HepG2 (cell line): ENCODE measurements around the gene HAT1. TPM values are rescaled to one million over a fixed set of nuclear protein-coding genes. Genes with fewer than 3 reads are reported as not detected.

Experiments used
- AKAP8 ChIP-seq: sonication (generic); formaldehyde crosslinking; IDR thresholded peaks from 2 replicates; pipeline ENCODE4 v1.5.1; 2020; ENCODE audit warnings: mild to moderate bottlenecking, missing genetic modification reagents
- BORCS8-MEF2B ChIP-seq: sonication (generic); formaldehyde crosslinking; IDR thresholded peaks from 2 replicates; pipeline ENCODE4 v1.8.0; 2022; ENCODE audit warnings: mild to moderate bottlenecking, missing genetic modification reagents
- ELF3 ChIP-seq: IDR thresholded peaks from 2 replicates; pipeline ENCODE4 v1.6.1; 2016; ENCODE audit warnings: missing genetic modification reagents, missing compliant biosample characterization
- FOXC1 ChIP-seq: sonication (generic); formaldehyde crosslinking; IDR thresholded peaks from 2 replicates; pipeline ENCODE4 v1.8.0; 2022; ENCODE audit warnings: mild to moderate bottlenecking, missing genetic modification reagents, borderline replicate concordance
- FOXM1 ChIP-seq: sonication (generic); formaldehyde crosslinking; IDR thresholded peaks from 2 replicates; pipeline ENCODE4 v1.5.0; 2020; ENCODE audit warnings: missing genetic modification reagents
- LCORL ChIP-seq, 2 experiments: fragments of 450-650 bp in 1 of 2; sonication (generic) in 1 of 2; formaldehyde crosslinking in 1 of 2; IDR thresholded peaks; 2 replicates each; pipeline versions ENCODE4 v1.5.0 to v1.6.1; 2017 to 2020; ENCODE audit warnings: antibody characterized with exemption in 1 of 2, missing genetic modification reagents in 1 of 2
- MED1 ChIP-seq: sonication (generic); formaldehyde crosslinking; IDR thresholded peaks from 2 replicates; pipeline ENCODE4 v1.4.0; 2020; ENCODE audit warnings: missing genetic modification reagents
- MYC ChIP-seq: sonication (generic); formaldehyde crosslinking; IDR thresholded peaks from 2 replicates; pipeline ENCODE4 v1.9.0; 2021; ENCODE audit warnings: missing genetic modification reagents, borderline replicate concordance
- NR2F6 ChIP-seq, 2 experiments: IDR thresholded peaks; 2 replicates each; pipeline ENCODE4 v1.6.1; 2016; ENCODE audit warnings: antibody characterized with exemption in 1 of 2, mild to moderate bottlenecking in 1 of 2
- PAF1 ChIP-seq: IDR thresholded peaks from 2 replicates; pipeline ENCODE4 v1.6.1; 2016; ENCODE audit warnings: missing genetic modification reagents, missing compliant biosample characterization
- PPARG ChIP-seq: conservative IDR thresholded peaks from 2 replicates; pipeline ENCODE4 v1.6.1; 2016; ENCODE audit warnings: missing biosample characterization, missing genetic modification reagents
- RXRA ChIP-seq: sonication (generic); formaldehyde crosslinking; IDR thresholded peaks from 2 replicates; pipeline ENCODE4 v1.5.1; 2020; ENCODE audit warnings: missing genetic modification reagents
- SAP130 ChIP-seq: IDR thresholded peaks from 2 replicates; pipeline ENCODE4 v1.6.1; 2016; ENCODE audit warnings: low read depth
- SMAD9 ChIP-seq: sonication (generic); formaldehyde crosslinking; IDR thresholded peaks from 2 replicates; pipeline ENCODE4 v1.5.1; 2020; ENCODE audit warnings: mild to moderate bottlenecking, missing genetic modification reagents
- SOX5 ChIP-seq: IDR thresholded peaks from 2 replicates; pipeline ENCODE4 v1.6.1; 2016; ENCODE audit warnings: borderline replicate concordance
- SRSF9 ChIP-seq: fragments of 200-400 bp; formaldehyde crosslinking; IDR thresholded peaks from 2 replicates; pipeline ENCODE4 v1.6.1; 2018; ENCODE audit warnings: borderline replicate concordance, mild to moderate bottlenecking, low read depth, low read length; ENCODE audit not compliant: insufficient read depth, poor library complexity, severe bottlenecking
- STAT5B ChIP-seq: sonication (generic); formaldehyde crosslinking; IDR thresholded peaks from 2 replicates; pipeline ENCODE4 v1.4.0; 2020; ENCODE audit warnings: missing genetic modification reagents
- ZKSCAN8 ChIP-seq: IDR thresholded peaks from 2 replicates; pipeline ENCODE4 v1.6.1; 2016; ENCODE audit warnings: borderline replicate concordance, missing genetic modification reagents, missing compliant biosample characterization
- ZNF335 ChIP-seq: sonication (generic); formaldehyde crosslinking; IDR thresholded peaks from 2 replicates; pipeline ENCODE4 v1.4.0; 2020; ENCODE audit warnings: missing genetic modification reagents
- ZNF782 ChIP-seq: sonication (generic); formaldehyde crosslinking; IDR thresholded peaks from 2 replicates; pipeline ENCODE4 v1.4.0; 2020; ENCODE audit warnings: missing genetic modification reagents, mild to moderate bottlenecking, borderline replicate concordance
- ZNF878 ChIP-seq: sonication (generic); formaldehyde crosslinking; IDR thresholded peaks from 2 replicates; pipeline ENCODE4 v1.8.1; 2023; ENCODE audit warnings: mild to moderate bottlenecking, missing genetic modification reagents, moderate library complexity
- ZNF883 ChIP-seq: sonication (generic); formaldehyde crosslinking; IDR thresholded peaks from 2 replicates; pipeline ENCODE4 v1.5.1; 2020; ENCODE audit warnings: mild to moderate bottlenecking, missing genetic modification reagents; ENCODE audit errors: not compliant biosample characterization
- ZNF891 ChIP-seq: sonication (generic); formaldehyde crosslinking; IDR thresholded peaks from 2 replicates; pipeline ENCODE4 v1.5.0; 2020; ENCODE audit warnings: mild to moderate bottlenecking, missing genetic modification reagents
- ZSCAN22 ChIP-seq: sonication (generic); formaldehyde crosslinking; IDR thresholded peaks from 2 replicates; pipeline ENCODE4 v1.4.0; 2020; ENCODE audit warnings: mild to moderate bottlenecking, missing genetic modification reagents
- ZSCAN29 ChIP-seq: sonication (generic); formaldehyde crosslinking; conservative IDR thresholded peaks from 2 replicates; pipeline ENCODE4 v1.4.0; 2020; ENCODE audit warnings: mild to moderate bottlenecking, missing genetic modification reagents
- ZSCAN30 ChIP-seq: sonication (generic); formaldehyde crosslinking; IDR thresholded peaks from 2 replicates; pipeline ENCODE4 v1.5.0; 2020; ENCODE audit warnings: mild to moderate bottlenecking, missing genetic modification reagents
- polyA plus RNA-seq, 8 experiments: library from polyadenylated mRNA; depleted of rRNA in 3 of 8; stranded (reverse) in 7 of 8; unstranded in 1 of 8; fragments of >200 nt; fragmentation: Illumina TruSeq in 4 of 8; extraction: Trizol in 4 of 8; gene quantifications; 2 replicates each; pipeline versions ENCODE4 v1.2.1 to v1.2.3, GENCODE V29; 2011 to 2016; ENCODE audit warnings: low read depth in 4 of 8, missing spikeins in 1 of 8, mixed read lengths in 1 of 8; ENCODE audit not compliant: insufficient read depth in 1 of 8
- total RNA-seq, 5 experiments: library from RNA; depleted of rRNA; stranded (reverse); fragments of >200 nt; fragmentation: Illumina TruSeq; extraction: Trizol; gene quantifications; 2 replicates each; pipeline ENCODE4 v1.2.3, GENCODE V29; 2016; ENCODE audit warnings: low read depth in 1 of 5
- TF ChIP-seq, protein P1 (sequence below): sonication (generic); formaldehyde crosslinking; IDR thresholded peaks from 2 replicates; pipeline ENCODE4 v1.4.0; 2020; ENCODE audit warnings: missing genetic modification reagents, borderline replicate concordance
- TF ChIP-seq, protein P2 (sequence below): sonication (generic); formaldehyde crosslinking; IDR thresholded peaks from 2 replicates; pipeline ENCODE4 v1.4.0; 2020; ENCODE audit warnings: mild to moderate bottlenecking, missing genetic modification reagents

The HAT1 gene
- total and polyA plus RNA-seq, 2 of the 13 experiments (the other 11 are each of a cell fraction or from before 2014, with no cell fraction given) = 45.4 to 119 TPM

DNA sequence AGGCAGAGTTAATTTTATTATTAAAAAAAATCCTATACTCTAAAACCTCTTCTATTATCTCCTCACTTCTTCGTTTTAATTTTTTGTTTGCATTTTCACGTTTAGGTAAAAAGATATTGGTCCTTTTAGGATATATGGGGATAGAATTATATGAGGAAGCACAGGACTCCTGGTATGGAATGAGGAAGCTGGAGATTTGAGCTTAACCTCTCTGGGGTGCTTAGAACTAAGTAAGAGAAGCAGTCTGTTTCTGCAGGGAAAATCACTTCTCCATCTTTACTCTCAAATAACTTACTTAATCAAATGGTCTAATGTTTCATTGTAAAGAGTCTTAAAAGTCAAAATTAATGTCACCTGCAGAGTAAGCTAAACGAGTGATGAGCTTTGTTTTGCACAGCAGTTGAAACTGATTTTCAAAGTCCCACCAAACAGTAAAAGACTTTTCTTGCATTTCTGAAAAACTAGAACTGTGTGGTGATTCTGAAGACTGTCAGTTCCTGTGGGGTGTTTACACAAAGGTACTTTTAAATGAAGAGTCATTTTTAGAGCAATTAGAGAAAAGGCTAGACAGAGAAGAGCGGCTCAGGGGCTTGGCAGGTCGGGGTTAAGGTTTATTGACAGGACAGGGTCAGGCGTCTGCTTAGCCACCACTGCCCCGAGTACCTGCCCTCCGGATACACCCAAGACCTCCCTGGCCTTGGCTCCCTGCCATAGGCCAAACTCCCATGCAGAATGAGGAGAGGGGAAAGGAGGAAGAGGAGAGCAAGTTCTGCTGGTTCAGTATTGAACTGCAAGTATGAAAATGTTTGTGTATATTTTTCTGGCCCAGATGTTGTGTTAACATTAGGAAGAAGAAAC, 99.0 kb downstream of the HAT1 start (continued):
- TF ChIP-seq, protein P1, sequence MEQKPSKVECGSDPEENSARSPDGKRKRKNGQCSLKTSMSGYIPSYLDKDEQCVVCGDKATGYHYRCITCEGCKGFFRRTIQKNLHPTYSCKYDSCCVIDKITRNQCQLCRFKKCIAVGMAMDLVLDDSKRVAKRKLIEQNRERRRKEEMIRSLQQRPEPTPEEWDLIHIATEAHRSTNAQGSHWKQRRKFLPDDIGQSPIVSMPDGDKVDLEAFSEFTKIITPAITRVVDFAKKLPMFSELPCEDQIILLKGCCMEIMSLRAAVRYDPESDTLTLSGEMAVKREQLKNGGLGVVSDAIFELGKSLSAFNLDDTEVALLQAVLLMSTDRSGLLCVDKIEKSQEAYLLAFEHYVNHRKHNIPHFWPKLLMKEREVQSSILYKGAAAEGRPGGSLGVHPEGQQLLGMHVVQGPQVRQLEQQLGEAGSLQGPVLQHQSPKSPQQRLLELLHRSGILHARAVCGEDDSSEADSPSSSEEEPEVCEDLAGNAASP = peak; percentile 64; the same call in 1 of the 2 replicates
- TF ChIP-seq ZNF883 (CRISPR knock-in tag) = no peak
- no peak for TF ChIP-seq SRSF9
- peak; percentile 97 for TF ChIP-seq ZNF335 (CRISPR knock-in tag)
- TF ChIP-seq FOXM1 = no peak
- TF ChIP-seq, protein P2, sequence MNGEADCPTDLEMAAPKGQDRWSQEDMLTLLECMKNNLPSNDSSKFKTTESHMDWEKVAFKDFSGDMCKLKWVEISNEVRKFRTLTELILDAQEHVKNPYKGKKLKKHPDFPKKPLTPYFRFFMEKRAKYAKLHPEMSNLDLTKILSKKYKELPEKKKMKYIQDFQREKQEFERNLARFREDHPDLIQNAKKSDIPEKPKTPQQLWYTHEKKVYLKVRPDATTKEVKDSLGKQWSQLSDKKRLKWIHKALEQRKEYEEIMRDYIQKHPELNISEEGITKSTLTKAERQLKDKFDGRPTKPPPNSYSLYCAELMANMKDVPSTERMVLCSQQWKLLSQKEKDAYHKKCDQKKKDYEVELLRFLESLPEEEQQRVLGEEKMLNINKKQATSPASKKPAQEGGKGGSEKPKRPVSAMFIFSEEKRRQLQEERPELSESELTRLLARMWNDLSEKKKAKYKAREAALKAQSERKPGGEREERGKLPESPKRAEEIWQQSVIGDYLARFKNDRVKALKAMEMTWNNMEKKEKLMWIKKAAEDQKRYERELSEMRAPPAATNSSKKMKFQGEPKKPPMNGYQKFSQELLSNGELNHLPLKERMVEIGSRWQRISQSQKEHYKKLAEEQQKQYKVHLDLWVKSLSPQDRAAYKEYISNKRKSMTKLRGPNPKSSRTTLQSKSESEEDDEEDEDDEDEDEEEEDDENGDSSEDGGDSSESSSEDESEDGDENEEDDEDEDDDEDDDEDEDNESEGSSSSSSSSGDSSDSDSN (CRISPR knock-in tag) = no peak
- no peak for TF ChIP-seq ZNF891 (CRISPR knock-in tag)
- no peak for TF ChIP-seq PAF1 (CRISPR knock-in tag)
- 0 out of 2 replicates have a peak, but pooled peaks have one; percentile 27 for TF ChIP-seq BORCS8-MEF2B (CRISPR knock-in tag)
- TF ChIP-seq MED1 (CRISPR knock-in tag) = peak; percentile 39; the same call in 1 of the 2 replicates
- no peak for TF ChIP-seq ZSCAN22 (CRISPR knock-in tag)
- TF ChIP-seq PPARG = peak; percentile 68
- TF ChIP-seq NR2F6 (IDR thresholded peaks at IDR 0.05) = peak; percentile 81
- peak; percentile 93 for TF ChIP-seq NR2F6 (CRISPR knock-in tag; IDR thresholded peaks at IDR 0.05)
- TF ChIP-seq STAT5B (CRISPR knock-in tag) = no peak
- TF ChIP-seq LCORL (IDR thresholded peaks at IDR 0.05) = no peak
- peak; percentile 59 for TF ChIP-seq LCORL (CRISPR knock-in tag; IDR thresholded peaks at IDR 0.05)
- peak; percentile 50; the same call in 1 of the 2 replicates for TF ChIP-seq SOX5 (CRISPR knock-in tag)
- 0 out of 2 replicates have a peak, but pooled peaks have one; percentile 51 for TF ChIP-seq ZSCAN29
- 0 out of 2 replicates have a peak, but pooled peaks have one; percentile 33 for TF ChIP-seq ZNF878 (CRISPR knock-in tag)
- no peak for TF ChIP-seq MYC (CRISPR knock-in tag)
- peak; percentile 68; the same call in 1 of the 2 replicates for TF ChIP-seq RXRA (CRISPR knock-in tag)
- TF ChIP-seq AKAP8 (CRISPR knock-in tag) = no peak
- no peak for TF ChIP-seq ZSCAN30
- TF ChIP-seq FOXC1 (CRISPR knock-in tag) = no peak
- no peak for TF ChIP-seq ZKSCAN8 (CRISPR knock-in tag)
- no peak for TF ChIP-seq SMAD9
- peak; percentile 65 for TF ChIP-seq SAP130 (CRISPR knock-in tag)
- TF ChIP-seq ELF3 = peak; percentile 53; the same call in 1 of the 2 replicates
- peak; percentile 33; the same call in 1 of the 2 replicates for TF ChIP-seq ZNF782
